Measurements from ENCODE around the gene ZNF630. TPM values are rescaled to one million over a fixed set of nuclear protein-coding genes. Genes with fewer than 3 reads are reported as not detected.
"Not testable (repeated sequence)": the region's sequence is repeated elsewhere in the genome, so short reads cannot be mapped to it uniquely, and the experiment has no call there.

Gene ZNF630
- total and polyA plus RNA-seq, 5 donors = 2.3 to 3.7 (median 2.9) TPM

DNA sequence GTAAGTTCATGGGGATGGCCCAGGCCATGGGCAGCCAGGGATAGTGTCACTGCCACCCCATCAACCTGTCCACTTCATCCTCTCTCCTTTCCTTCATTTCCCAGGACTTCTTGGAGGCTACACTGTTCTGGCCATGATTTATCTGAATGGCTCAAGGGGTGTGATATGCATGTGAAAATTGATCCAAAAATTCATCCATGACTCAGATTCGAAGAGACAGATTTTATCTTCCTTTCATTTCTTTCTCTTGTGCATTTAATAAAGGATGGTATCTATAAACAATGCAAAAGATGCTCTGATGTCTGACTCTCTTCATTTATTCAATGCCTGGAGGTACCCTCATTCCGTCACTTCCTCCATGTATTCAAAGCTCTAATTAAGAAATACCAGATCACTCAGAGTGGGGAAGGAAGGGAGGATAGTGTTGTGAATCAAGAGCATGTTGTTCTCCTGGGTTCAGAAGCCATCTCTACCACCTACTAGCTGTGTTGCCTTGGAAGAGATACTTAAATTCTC lies 61.9 kb downstream of the ZNF630 start:
- H3K27me3 ChIP-seq (ENCODE audit: control insufficient read depth, insufficient read depth); H3K4me1 ChIP-seq (ENCODE audit: control insufficient read depth, insufficient read depth, low read length); DNase-seq; ATAC-seq; H3K4me3 ChIP-seq (ENCODE audit: low read length); H3K27ac ChIP-seq (ENCODE audit: low read length); intact Hi-C loops (cut with DNase I); H3K9me3 ChIP-seq (ENCODE audit: control insufficient read depth, low read length): not testable (repeated sequence)
- WGBS = no CpG with 5 or more reads among the region's 2 CpGs

Other genes starting within 250 kb of the ZNF630 start
- gene ZNF81, start 234.7 kb downstream of the ZNF630 start, total RNA-seq = 10 to 100 TPM in 2 of 4 donors, 1 to 10 TPM in 2; 6.2 to 12.4 (median 9.8) TPM
- 2.2 TPM for gene ZNF81, start 234.7 kb downstream of the ZNF630 start, polyA plus RNA-seq
- 1 to 10 TPM; 2.7 to 4.4 (median 3.6) TPM for gene ZNF182, start 67.7 kb downstream of the ZNF630 start, total RNA-seq
- gene ZNF182, start 67.7 kb downstream of the ZNF630 start, polyA plus RNA-seq = 1.9 TPM
- gene SPACA5, start 64.7 kb downstream of the ZNF630 start, total RNA-seq = not detected
- not detected for gene SPACA5, start 64.7 kb downstream of the ZNF630 start, polyA plus RNA-seq
- gene SPACA5B, start 59.0 kb upstream of the ZNF630 start, total RNA-seq = not detected
- gene SPACA5B, start 59.0 kb upstream of the ZNF630 start, polyA plus RNA-seq = not detected
- not detected for gene SSX5, start 125.2 kb upstream of the ZNF630 start, total RNA-seq
- not detected for gene SSX5, start 125.2 kb upstream of the ZNF630 start, polyA plus RNA-seq
- not detected for gene SSX1, start 183.8 kb upstream of the ZNF630 start, total RNA-seq
- not detected for gene SSX1, start 183.8 kb upstream of the ZNF630 start, polyA plus RNA-seq

Data from right cardiac atrium (tissue), 5 donors.